MM.1S (cell line): ENCODE results near the gene SUPT6H.

Experiments
- DNase-seq: peaks from one replicate; pipeline ENCODE4 v3.0.0-alpha.2; 2015
- H2AFZ ChIP-seq: fragments of 300-600 bp; sonication (generic); 2 replicates; pipeline ENCODE4 v1.6.0; 2016; ENCODE audit warnings: antibody characterized with exemption, low read length
- H3F3A ChIP-seq: fragments of 300-600 bp; sonication (generic); 2 replicates; pipeline ENCODE4 v1.6.1; 2016; ENCODE audit warnings: mild to moderate bottlenecking, antibody characterized with exemption, low read length, moderate library complexity, mixed read lengths; ENCODE audit not compliant: insufficient read depth
- H3K27ac ChIP-seq: fragments of 300-600 bp; sonication (generic); 2 replicates; pipeline ENCODE4 v1.5.1; 2016; ENCODE audit warnings: mild to moderate bottlenecking, low read length
- H3K27me3 ChIP-seq: fragments of 300-600 bp; sonication (generic); replicated peaks from 2 replicates; pipeline ENCODE4 v1.6.0; 2016; ENCODE audit warnings: low read length; ENCODE audit not compliant: insufficient read depth
- H3K36me3 ChIP-seq: fragments of 300-600 bp; sonication (generic); replicated peaks from 2 replicates; pipeline ENCODE4 v1.6.1; 2016; ENCODE audit warnings: mild to moderate bottlenecking, low read length, mixed read lengths; ENCODE audit not compliant: insufficient read depth
- H3K4me1 ChIP-seq: fragments of 300-600 bp; sonication (generic); 2 replicates; pipeline ENCODE4 v1.6.1; 2016; ENCODE audit warnings: low read length, mixed read lengths
- H3K4me2 ChIP-seq: fragments of 300-600 bp; sonication (generic); 2 replicates; pipeline ENCODE4 v1.6.0; 2016; ENCODE audit warnings: low read depth, low read length
- H3K4me3 ChIP-seq: fragments of 300-600 bp; sonication (generic); 2 replicates; pipeline ENCODE4 v1.5.1; 2016; ENCODE audit warnings: low read length, mixed read lengths
- H3K79me2 ChIP-seq: fragments of 300-600 bp; sonication (generic); 2 replicates; pipeline ENCODE4 v1.6.1; 2016; ENCODE audit warnings: mixed run types, low read length, mixed read lengths
- H3K9ac ChIP-seq: fragments of 300-600 bp; sonication (generic); 2 replicates; pipeline ENCODE4 v1.6.1; 2016; ENCODE audit warnings: low read length, mixed read lengths
- H3K9me2 ChIP-seq: fragments of 300-600 bp; sonication (generic); replicated peaks from 2 replicates; pipeline ENCODE4 v1.6.1; 2016; ENCODE audit warnings: mild to moderate bottlenecking, low read length, mixed read lengths; ENCODE audit not compliant: insufficient read depth
- H3K9me3 ChIP-seq: fragments of 300-600 bp; sonication (generic); replicated peaks from 2 replicates; pipeline ENCODE4 v1.6.1; 2016; ENCODE audit warnings: mild to moderate bottlenecking, low read length, mixed read lengths; ENCODE audit not compliant: insufficient read depth
- H4K20me1 ChIP-seq: fragments of 300-600 bp; sonication (generic); 2 replicates; pipeline ENCODE4 v1.6.1; 2016; ENCODE audit warnings: mild to moderate bottlenecking, low read length, moderate library complexity, mixed read lengths; ENCODE audit not compliant: insufficient read depth
- CTCF ChIP-seq: fragments of 300-600 bp; sonication (generic); IDR thresholded peaks from 2 replicates; pipeline ENCODE4 v1.5.1; 2016; ENCODE audit warnings: antibody characterized with exemption, low read length, mixed read lengths
- EZH2 ChIP-seq: fragments of 300-600 bp; sonication (generic); optimal IDR thresholded peaks from 2 replicates; pipeline ENCODE3; 2017; ENCODE audit warnings: low read depth, mild to moderate bottlenecking, antibody characterized with exemption, low read length, mixed read lengths
- EZH2phosphoT487 ChIP-seq: fragments of 300-600 bp; sonication (generic); IDR thresholded peaks from 2 replicates; pipeline ENCODE4 v1.6.1; 2018; ENCODE audit warnings: antibody characterized with exemption, low read length

The SUPT6H gene

GRCh38 chr17:28748852-28749515 lies 87.0 kb downstream of the SUPT6H start:
- TF ChIP-seq EZH2phosphoT487 (no peak), CTCF (no peak), EZH2 (no peak)
- Histone ChIP-seq H3K4me1 (peaks cover 6% of the 10 kb centered on the region), H3K4me2 (no peak overlapping the region), H4K20me1 (no peaks in the 10 kb centered on the region), H3K9ac (no peak overlapping the region), H3K36me3 (no peaks in the 10 kb centered on the region), H3K79me2 (peaks cover 38% of the 10 kb centered on the region), H3F3A (peaks cover 7% of the 10 kb centered on the region; the same call in 1 of the 2 replicates), H3K27me3 (no peaks in the 10 kb centered on the region), H2AFZ (no peak overlapping the region), H3K9me3 (no peaks in the 10 kb centered on the region), H3K9me2 (no peaks in the 10 kb centered on the region), H3K4me3 (no peak overlapping the region), H3K27ac (no peak overlapping the region)
- no peak for DNase-seq

GRCh38 chr17:28749516-28750177 lies 87.6 kb downstream of the SUPT6H start:
- peaks cover 7% of the 10 kb centered on the region; the same call in 1 of the 2 replicates for H3F3A ChIP-seq
- peaks cover 6% of the 10 kb centered on the region for H3K4me1 ChIP-seq
- H4K20me1 ChIP-seq = no peaks in the 10 kb centered on the region
- H3K36me3 ChIP-seq = no peaks in the 10 kb centered on the region
- no peak overlapping the region for H3K9ac ChIP-seq
- H3K4me2 ChIP-seq = no peak overlapping the region
- no peak for DNase-seq
- no peaks in the 10 kb centered on the region for H3K9me2 ChIP-seq
- no peak overlapping the region for H2AFZ ChIP-seq
- H3K9me3 ChIP-seq = no peaks in the 10 kb centered on the region
- no peaks in the 10 kb centered on the region for H3K27me3 ChIP-seq
- TF ChIP-seq EZH2phosphoT487 (no peak), EZH2 (no peak), CTCF (no peak)
- peaks cover 33% of the 10 kb centered on the region for H3K79me2 ChIP-seq
- H3K4me3 ChIP-seq = no peak overlapping the region
- no peak overlapping the region for H3K27ac ChIP-seq

- no peak overlapping the region for H3K4me2 ChIP-seq
- H3K9ac ChIP-seq = no peak overlapping the region
- H4K20me1 ChIP-seq = no peaks in the 10 kb centered on the region
- H3K9me2 ChIP-seq = no peaks in the 10 kb centered on the region
- DNase-seq = peak; percentile 89
- H2AFZ ChIP-seq = no peak overlapping the region
- no peaks in the 10 kb centered on the region for H3K9me3 ChIP-seq
- peaks cover 4% of the 10 kb centered on the region; the same call in 1 of the 2 replicates for H3F3A ChIP-seq
- H3K4me3 ChIP-seq = no peak overlapping the region
- TF ChIP-seq EZH2 = no peak
- TF ChIP-seq CTCF = peak; percentile 100
- TF ChIP-seq EZH2phosphoT487 = no peak
- peaks cover 26% of the 10 kb centered on the region for H3K79me2 ChIP-seq
- H3K4me1 ChIP-seq = peaks cover 6% of the 10 kb centered on the region
- H3K27me3 ChIP-seq = no peaks in the 10 kb centered on the region
- no peaks in the 10 kb centered on the region for H3K36me3 ChIP-seq
- H3K27ac ChIP-seq = no peak overlapping the region
Measured at GRCh38 chr17:28750178-28751047, 88.4 kb downstream of the SUPT6H start.
